ENCODE data around the gene GSG1L.
"Not testable (repeated sequence)": the region's sequence is repeated elsewhere in the genome, so short reads cannot be mapped to it uniquely, and the experiment has no call there.

GSG1L gene

GRCh38 chr16:28011971-28012445, 51.5 kb downstream of the GSG1L start:
- no peak for DNase-seq

- DNase-seq: no peak
Observed at GRCh38 chr16:28011223-28011622, 52.3 kb downstream of the GSG1L start.

GRCh38 chr16:28010671-28011070, 52.8 kb downstream of the GSG1L start:
- no peak for DNase-seq

- DNase-seq: no peak
Observed at GRCh38 chr16:28009586-28010373, 53.7 kb downstream of the GSG1L start.

GRCh38 chr16:28003923-28004322, 59.6 kb downstream of the GSG1L start:
- no peak for DNase-seq

GRCh38 chr16:28003021-28003865, 60.3 kb downstream of the GSG1L start:
- no peak for DNase-seq

GRCh38 chr16:28001642-28002041, 61.9 kb downstream of the GSG1L start:
- DNase-seq: no peak

- no peak for DNase-seq
Observed at GRCh38 chr16:28001184-28001583, 62.3 kb downstream of the GSG1L start.

GRCh38 chr16:28000314-28001169, 63.0 kb downstream of the GSG1L start:
- no peak for DNase-seq

GRCh38 chr16:27999687-28000086, 63.8 kb downstream of the GSG1L start:
- no peak for DNase-seq

GRCh38 chr16:27995378-27995777, 68.1 kb downstream of the GSG1L start:
- DNase-seq: no peak

- no peak for DNase-seq
Observed at GRCh38 chr16:27994686-27995085, 68.8 kb downstream of the GSG1L start.

- DNase-seq: no peak
Observed at GRCh38 chr16:27993587-27993986, 69.9 kb downstream of the GSG1L start.

GRCh38 chr16:27991876-27992275, 71.6 kb downstream of the GSG1L start:
- DNase-seq: no peak

- DNase-seq: no peak
Observed at GRCh38 chr16:27985981-27986380, 77.5 kb downstream of the GSG1L start.

GRCh38 chr16:27984121-27984520, 79.4 kb downstream of the GSG1L start:
- DNase-seq: no peak

- DNase-seq: no peak
Observed at GRCh38 chr16:27983244-27983643, 80.3 kb downstream of the GSG1L start.

- no peak for DNase-seq
Observed at GRCh38 chr16:27982184-27982583, 81.3 kb downstream of the GSG1L start.

- no peak for DNase-seq
Observed at GRCh38 chr16:27980919-27981700, 82.4 kb downstream of the GSG1L start.

- DNase-seq: no peak
Observed at GRCh38 chr16:27980076-27980775, 83.3 kb downstream of the GSG1L start.

- DNase-seq: not testable (repeated sequence)
Observed at GRCh38 chr16:27979668-27980067, 83.8 kb downstream of the GSG1L start.

- DNase-seq: no peak
Observed at GRCh38 chr16:27978876-27979275, 84.6 kb downstream of the GSG1L start.
